CD4-positive, alpha-beta T cell treated with Interleukin-6 for 4 hours (primary cell): Measurements from ENCODE around the gene RADIL.
"Not testable (repeated sequence)": the region's sequence is repeated elsewhere in the genome, so short reads cannot be mapped to it uniquely, and the experiment has no call there.

Source experiments
- DNase-seq: peaks from one replicate; pipeline ENCODE4 v3.0.0-alpha.2; 2020; ENCODE audit warnings: mixed read lengths

Gene RADIL

GRCh38 chr7:4806983-4807597 lies 76.4 kb downstream of the RADIL start:
- no peak for DNase-seq

GRCh38 chr7:4805984-4806300 lies 77.6 kb downstream of the RADIL start:
- no peak for DNase-seq

GRCh38 chr7:4805110-4805983 lies 78.2 kb downstream of the RADIL start:
- DNase-seq: no peak

- DNase-seq: no peak
These were observed 79.9 kb downstream of the RADIL start for GRCh38 chr7:4803397-4804241.

- DNase-seq: not testable (repeated sequence)
These were observed 80.9 kb downstream of the RADIL start for GRCh38 chr7:4802577-4802976.

- no peak for DNase-seq
These were observed 81.7 kb downstream of the RADIL start for GRCh38 chr7:4801839-4802231.

GRCh38 chr7:4800926-4801838 lies 82.3 kb downstream of the RADIL start:
- DNase-seq: no peak

GRCh38 chr7:4800487-4800886 lies 83.0 kb downstream of the RADIL start:
- no peak for DNase-seq

- DNase-seq: no peak
These were observed 83.8 kb downstream of the RADIL start for GRCh38 chr7:4799508-4800268.

- DNase-seq: no peak
These were observed 84.7 kb downstream of the RADIL start for GRCh38 chr7:4798706-4799235.

GRCh38 chr7:4797858-4798705 lies 85.4 kb downstream of the RADIL start:
- peak; percentile 65 for DNase-seq

- no peak for DNase-seq
These were observed 87.1 kb downstream of the RADIL start for GRCh38 chr7:4796453-4796852.

GRCh38 chr7:4794591-4795350 lies 88.7 kb downstream of the RADIL start:
- no peak for DNase-seq

GRCh38 chr7:4794171-4794570 lies 89.3 kb downstream of the RADIL start:
- not testable (repeated sequence) for DNase-seq

- not testable (repeated sequence) for DNase-seq
These were observed 90.0 kb downstream of the RADIL start for GRCh38 chr7:4793385-4793993.

GRCh38 chr7:4792537-4793126 lies 90.9 kb downstream of the RADIL start:
- no peak for DNase-seq

- peak; percentile 88 for DNase-seq
These were observed 91.6 kb downstream of the RADIL start for GRCh38 chr7:4791738-4792536.
